Astrocyte (in vitro differentiated cells and primary cell): ENCODE results near the gene POLD4. TPM values are rescaled to one million over a fixed set of nuclear protein-coding genes. Genes with fewer than 3 reads are reported as not detected.

Experiments used
- DNase-seq: peaks from one replicate; pipeline ENCODE4 v3.0.0-alpha.2; 2010; ENCODE audit warnings: low read depth
- FAIRE-seq: peaks from 2 replicates; lab custom pipeline; 2011; peaks lifted over from hg19 to GRCh38; lab: Jason Lieb, UNC
- H2AFZ ChIP-seq: 2 replicates; pipeline ENCODE4 v1.6.0; 2012; ENCODE audit warnings: low read depth, low read length, inconsistent platforms
- H3K27ac ChIP-seq: 2 replicates; pipeline ENCODE4 v1.5.1; 2011; ENCODE audit warnings: low read depth, low read length, inconsistent platforms
- H3K27me3 ChIP-seq: 2 replicates; pipeline ENCODE4 v1.6.0; 2011; ENCODE audit warnings: low read length, inconsistent platforms; ENCODE audit not compliant: insufficient read depth
- H3K36me3 ChIP-seq: 2 replicates; pipeline ENCODE4 v1.5.1; 2011; ENCODE audit warnings: low read length, inconsistent platforms; ENCODE audit not compliant: insufficient read depth
- H3K4me1 ChIP-seq: 2 replicates; pipeline ENCODE4 v1.5.1; 2011; ENCODE audit warnings: low read length, inconsistent platforms; ENCODE audit not compliant: insufficient read depth
- H3K4me2 ChIP-seq: 2 replicates; pipeline ENCODE4 v1.6.0; 2012; ENCODE audit warnings: low read length, inconsistent platforms
- H3K4me3 ChIP-seq: 2 replicates; pipeline ENCODE4 v1.5.1; 2011; ENCODE audit warnings: low read depth, mild to moderate bottlenecking, low read length, inconsistent platforms; ENCODE audit not compliant: insufficient read depth
- H3K79me2 ChIP-seq: 2 replicates; pipeline ENCODE4 v1.6.0; 2012; ENCODE audit warnings: mild to moderate bottlenecking, low read length, inconsistent platforms; ENCODE audit not compliant: insufficient read depth
- H3K9ac ChIP-seq: 2 replicates; pipeline ENCODE4 v1.6.0; 2012; ENCODE audit warnings: mild to moderate bottlenecking, low read length, inconsistent platforms
- H3K9me3 ChIP-seq: 2 replicates; pipeline ENCODE4 v1.5.1; 2012; ENCODE audit warnings: low read depth, mild to moderate bottlenecking, low read length, inconsistent platforms; ENCODE audit not compliant: insufficient read depth
- H4K20me1 ChIP-seq: 2 replicates; pipeline ENCODE4 v1.6.0; 2012; ENCODE audit warnings: low read length, inconsistent platforms; ENCODE audit not compliant: insufficient read depth
- H3K27ac Mint-ChIP-seq: one replicate; pipeline ENCODE4 v1.8.0; 2021; ENCODE audit warnings: mild to moderate bottlenecking, mixed read lengths; ENCODE audit not compliant: unreplicated experiment
- H3K27me3 Mint-ChIP-seq: one replicate; pipeline ENCODE4 v1.8.0; 2021; ENCODE audit warnings: low read depth, mixed read lengths; ENCODE audit not compliant: unreplicated experiment
- H3K36me3 Mint-ChIP-seq: one replicate; pipeline ENCODE4 v1.8.0; 2021; ENCODE audit warnings: low read depth, mixed read lengths; ENCODE audit not compliant: unreplicated experiment
- H3K4me1 Mint-ChIP-seq: one replicate; pipeline ENCODE4 v1.8.0; 2021; ENCODE audit warnings: low read depth, mixed read lengths; ENCODE audit not compliant: unreplicated experiment
- H3K4me3 Mint-ChIP-seq: one replicate; pipeline ENCODE4 v1.8.0; 2021; ENCODE audit warnings: mild to moderate bottlenecking, moderate library complexity, mixed read lengths; ENCODE audit not compliant: unreplicated experiment
- H3K9me3 Mint-ChIP-seq: one replicate; pipeline ENCODE4 v1.8.0; 2021; ENCODE audit warnings: mild to moderate bottlenecking, mixed read lengths; ENCODE audit not compliant: unreplicated experiment
- EZH2 ChIP-seq: IDR thresholded peaks from 2 replicates; pipeline ENCODE4 v1.6.1; 2012; ENCODE audit warnings: mild to moderate bottlenecking, low read length, inconsistent platforms; ENCODE audit not compliant: insufficient read depth
- total RNA-seq: library from RNA; stranded (reverse); gene quantifications from 2 replicates; pipeline ENCODE4 v1.2.1, GENCODE V29; 2021
- TF ChIP-seq, protein P1 (sequence below): IDR thresholded peaks from 2 replicates; pipeline ENCODE4 v1.5.1; 2011; ENCODE audit warnings: low read depth, mild to moderate bottlenecking, inconsistent platforms, low read length, moderate library complexity; ENCODE audit not compliant: insufficient read depth

POLD4 gene
- total RNA-seq, 1 donor from 2014 or later: 53.5 TPM

- Mint-ChIP-seq H3K27me3 (peaks cover 2% of the 10 kb centered on the region), H3K27ac (peak overlapping the region; percentile 18), H3K4me1 (peaks cover 5% of the 10 kb centered on the region), H3K9me3 (no peaks in the 10 kb centered on the region), H3K36me3 (peaks cover 11% of the 10 kb centered on the region), H3K4me3 (peak overlapping the region; percentile 71)
- Histone ChIP-seq H3K27me3 (no peaks in the 10 kb centered on the region), H3K9ac (peak overlapping the region; percentile 76), H4K20me1 (peaks cover 33% of the 10 kb centered on the region), H3K4me3 (peak overlapping the region; percentile 72), H3K9me3 (no peaks in the 10 kb centered on the region), H3K79me2 (no peaks in the 10 kb centered on the region), H3K36me3 (peaks cover 2% of the 10 kb centered on the region), H3K4me1 (peaks cover 10% of the 10 kb centered on the region), H3K27ac (no peak overlapping the region), H3K4me2 (peak overlapping the region; percentile 93), H2AFZ (no peak overlapping the region)
- FAIRE-seq (no peak), DNase-seq (no peak)
- TF ChIP-seq, protein P1, sequence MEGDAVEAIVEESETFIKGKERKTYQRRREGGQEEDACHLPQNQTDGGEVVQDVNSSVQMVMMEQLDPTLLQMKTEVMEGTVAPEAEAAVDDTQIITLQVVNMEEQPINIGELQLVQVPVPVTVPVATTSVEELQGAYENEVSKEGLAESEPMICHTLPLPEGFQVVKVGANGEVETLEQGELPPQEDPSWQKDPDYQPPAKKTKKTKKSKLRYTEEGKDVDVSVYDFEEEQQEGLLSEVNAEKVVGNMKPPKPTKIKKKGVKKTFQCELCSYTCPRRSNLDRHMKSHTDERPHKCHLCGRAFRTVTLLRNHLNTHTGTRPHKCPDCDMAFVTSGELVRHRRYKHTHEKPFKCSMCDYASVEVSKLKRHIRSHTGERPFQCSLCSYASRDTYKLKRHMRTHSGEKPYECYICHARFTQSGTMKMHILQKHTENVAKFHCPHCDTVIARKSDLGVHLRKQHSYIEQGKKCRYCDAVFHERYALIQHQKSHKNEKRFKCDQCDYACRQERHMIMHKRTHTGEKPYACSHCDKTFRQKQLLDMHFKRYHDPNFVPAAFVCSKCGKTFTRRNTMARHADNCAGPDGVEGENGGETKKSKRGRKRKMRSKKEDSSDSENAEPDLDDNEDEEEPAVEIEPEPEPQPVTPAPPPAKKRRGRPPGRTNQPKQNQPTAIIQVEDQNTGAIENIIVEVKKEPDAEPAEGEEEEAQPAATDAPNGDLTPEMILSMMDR: no peak
- TF ChIP-seq EZH2: no peak
Measured at GRCh38 chr11:67302571-67303131, 50.7 kb downstream of the POLD4 start.

DNA sequence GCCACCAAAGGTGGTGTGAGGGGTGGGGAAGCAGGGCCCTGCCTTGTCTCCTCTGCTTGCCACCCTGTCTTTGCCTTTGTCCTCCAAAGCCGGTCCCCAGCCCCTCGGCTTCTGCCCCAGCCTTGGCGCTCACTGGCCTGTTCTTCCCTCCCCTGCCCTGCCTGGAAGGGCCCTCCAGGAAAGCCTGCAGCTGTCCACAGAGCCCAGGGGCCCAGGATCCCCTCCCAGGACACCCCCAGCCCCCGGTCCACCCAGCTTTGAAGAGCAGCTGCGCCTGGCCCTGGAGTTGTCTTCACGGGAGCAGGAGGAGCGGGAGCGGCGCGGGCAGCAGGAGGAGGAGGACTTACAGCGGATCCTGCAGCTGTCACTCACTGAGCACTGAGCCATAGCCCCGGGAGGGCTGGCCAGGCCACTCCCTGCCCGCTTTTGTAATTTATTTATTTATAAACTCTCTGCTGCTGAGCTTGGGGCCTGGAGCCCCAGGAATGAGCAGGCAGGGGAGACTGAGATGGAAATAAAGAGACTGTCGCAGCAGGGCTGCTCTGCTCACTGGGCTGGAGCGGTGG lies 51.3 kb downstream of the POLD4 start:
- H3K4me3 Mint-ChIP-seq: peak overlapping the region; percentile 71
- H3K27ac Mint-ChIP-seq: peak overlapping the region; percentile 18
- H3K36me3 ChIP-seq: peaks cover 2% of the 10 kb centered on the region
- peaks cover 33% of the 10 kb centered on the region for H4K20me1 ChIP-seq
- no peaks in the 10 kb centered on the region for H3K9me3 Mint-ChIP-seq
- peaks cover 5% of the 10 kb centered on the region for H3K4me1 Mint-ChIP-seq
- DNase-seq (no peak), FAIRE-seq (no peak)
- no peaks in the 10 kb centered on the region for H3K27me3 ChIP-seq
- no peak overlapping the region for H3K27ac ChIP-seq
- H3K27me3 Mint-ChIP-seq: peaks cover 2% of the 10 kb centered on the region
- peak overlapping the region; percentile 93 for H3K4me2 ChIP-seq
- TF ChIP-seq EZH2: no peak
- TF ChIP-seq, protein P1: no peak
- H3K4me3 ChIP-seq: no peak overlapping the region
- H3K9me3 ChIP-seq: no peaks in the 10 kb centered on the region
- H3K36me3 Mint-ChIP-seq: peaks cover 12% of the 10 kb centered on the region
- H3K79me2 ChIP-seq: peaks cover 1% of the 10 kb centered on the region
- peaks cover 10% of the 10 kb centered on the region for H3K4me1 ChIP-seq
- H2AFZ ChIP-seq: no peak overlapping the region
- H3K9ac ChIP-seq: no peak overlapping the region

GRCh38 chr11:67301313-67301921 lies 51.9 kb downstream of the POLD4 start:
- Mint-ChIP-seq H3K4me3 (no peak overlapping the region), H3K9me3 (no peaks in the 10 kb centered on the region), H3K36me3 (peaks cover 17% of the 10 kb centered on the region), H3K27ac (no peak overlapping the region), H3K27me3 (peaks cover 2% of the 10 kb centered on the region), H3K4me1 (peaks cover 5% of the 10 kb centered on the region)
- H4K20me1 ChIP-seq: peaks cover 33% of the 10 kb centered on the region
- FAIRE-seq (no peak), DNase-seq (no peak)
- H3K36me3 ChIP-seq: peaks cover 2% of the 10 kb centered on the region
- H3K4me3 ChIP-seq: no peak overlapping the region
- H3K9me3 ChIP-seq: no peaks in the 10 kb centered on the region
- peaks cover 7% of the 10 kb centered on the region for H3K79me2 ChIP-seq
- TF ChIP-seq, protein P1: no peak
- no peak for TF ChIP-seq EZH2
- H3K4me1 ChIP-seq: peaks cover 10% of the 10 kb centered on the region
- no peak overlapping the region for H3K9ac ChIP-seq
- H3K27me3 ChIP-seq: no peaks in the 10 kb centered on the region
- H2AFZ ChIP-seq: no peak overlapping the region
- no peak overlapping the region for H3K27ac ChIP-seq
- no peak overlapping the region for H3K4me2 ChIP-seq
